ENCODE measurements around the gene CDK6. TPM values are rescaled to one million over a fixed set of nuclear protein-coding genes. Genes with fewer than 3 reads are reported as not detected.

CDK6 gene
- total RNA-seq, 1 experiment from 2014 or later = 10.5 TPM

GRCh38 chr7:92614660-92615174 is 221.7 kb downstream of the CDK6 start:
- intact Hi-C loops (cut with micrococcal nuclease; ENCODE audit: unreplicated experiment) = no loop called here
- no peaks in the 10 kb centered on the region for H3K9me3 ChIP-seq (ENCODE audit: low read depth, low read length, poor library complexity, severe bottlenecking)
- no peak for TF ChIP-seq CTCF (conservative IDR thresholded peaks at IDR 0.05; ENCODE audit: low read depth, low read length)
- no peak for TF ChIP-seq EZH2 (IDR thresholded peaks at IDR 0.05; ENCODE audit: borderline replicate concordance, low read depth, low read length, poor library complexity, severe bottlenecking)
- H3K27me3 ChIP-seq (replicated peaks; ENCODE audit: insufficient read depth, low read depth, low read length, poor library complexity) = no peaks in the 10 kb centered on the region
- CTCF ChIA-PET = no interaction called here
- H3K4me3 ChIP-seq (ENCODE audit: low read depth, low read length, poor library complexity, severe bottlenecking) = no peak overlapping the region
- H3K27ac ChIP-seq (ENCODE audit: low read depth, low read length, poor library complexity, severe bottlenecking) = no peak overlapping the region
- H3K4me1 ChIP-seq (ENCODE audit: insufficient read depth, low read length, poor library complexity, severe bottlenecking) = peaks cover 4% of the 10 kb centered on the region
- POLR2A ChIA-PET (ENCODE audit: low non-redundant PET) = no interaction called here
- no TSS peak for BruUV-seq (replicated peaks)
- H3K36me3 ChIP-seq (ENCODE audit: insufficient read depth, low read length, poor library complexity, severe bottlenecking) = no peaks in the 10 kb centered on the region
- peak; percentile 27 for DNase-seq (ENCODE audit: low spot score)

GRCh38 chr7:92613720-92614119 is 222.7 kb downstream of the CDK6 start:
- BruUV-seq (replicated peaks) = no TSS peak
- H3K27ac ChIP-seq (ENCODE audit: low read depth, low read length, poor library complexity, severe bottlenecking) = no peak overlapping the region
- no peaks in the 10 kb centered on the region for H3K36me3 ChIP-seq (ENCODE audit: insufficient read depth, low read length, poor library complexity, severe bottlenecking)
- DNase-seq (ENCODE audit: low spot score) = no peak
- no peaks in the 10 kb centered on the region for H3K9me3 ChIP-seq (ENCODE audit: low read depth, low read length, poor library complexity, severe bottlenecking)
- no peak overlapping the region for H3K4me3 ChIP-seq (ENCODE audit: low read depth, low read length, poor library complexity, severe bottlenecking)
- POLR2A ChIA-PET (ENCODE audit: low non-redundant PET) = no interaction called here
- no peak for TF ChIP-seq CTCF (conservative IDR thresholded peaks at IDR 0.05; ENCODE audit: low read depth, low read length)
- TF ChIP-seq EZH2 (IDR thresholded peaks at IDR 0.05; ENCODE audit: borderline replicate concordance, low read depth, low read length, poor library complexity, severe bottlenecking) = no peak
- intact Hi-C loops (cut with micrococcal nuclease; ENCODE audit: unreplicated experiment) = no loop called here
- peaks cover 4% of the 10 kb centered on the region for H3K4me1 ChIP-seq (ENCODE audit: insufficient read depth, low read length, poor library complexity, severe bottlenecking)
- CTCF ChIA-PET = no interaction called here
- no peaks in the 10 kb centered on the region for H3K27me3 ChIP-seq (replicated peaks; ENCODE audit: insufficient read depth, low read depth, low read length, poor library complexity)

GRCh38 chr7:92613214-92613613 is 223.2 kb downstream of the CDK6 start:
- H3K27me3 ChIP-seq (replicated peaks; ENCODE audit: insufficient read depth, low read depth, low read length, poor library complexity) = no peaks in the 10 kb centered on the region
- no peaks in the 10 kb centered on the region for H3K36me3 ChIP-seq (ENCODE audit: insufficient read depth, low read length, poor library complexity, severe bottlenecking)
- no peak overlapping the region for H3K27ac ChIP-seq (ENCODE audit: low read depth, low read length, poor library complexity, severe bottlenecking)
- intact Hi-C loops (cut with micrococcal nuclease; ENCODE audit: unreplicated experiment) = no loop called here
- BruUV-seq (replicated peaks) = no TSS peak
- H3K4me3 ChIP-seq (ENCODE audit: low read depth, low read length, poor library complexity, severe bottlenecking) = no peak overlapping the region
- CTCF ChIA-PET = no interaction called here
- peaks cover 4% of the 10 kb centered on the region for H3K4me1 ChIP-seq (ENCODE audit: insufficient read depth, low read length, poor library complexity, severe bottlenecking)
- DNase-seq (ENCODE audit: low spot score) = no peak
- H3K9me3 ChIP-seq (ENCODE audit: low read depth, low read length, poor library complexity, severe bottlenecking) = no peaks in the 10 kb centered on the region
- POLR2A ChIA-PET (ENCODE audit: low non-redundant PET) = no interaction called here
- no peak for TF ChIP-seq EZH2 (IDR thresholded peaks at IDR 0.05; ENCODE audit: borderline replicate concordance, low read depth, low read length, poor library complexity, severe bottlenecking)
- no peak for TF ChIP-seq CTCF (conservative IDR thresholded peaks at IDR 0.05; ENCODE audit: low read depth, low read length)

Data from A673 (cell line).